Measurements from ENCODE around the gene TNFSF18.

- no peak for TF ChIP-seq CTCF (IDR thresholded peaks at IDR 0.05)
- TF ChIP-seq POLR2A (IDR thresholded peaks at IDR 0.05) = no peak
Observed at GRCh38 chr1:172991674-172992400, 58.9 kb downstream of the TNFSF18 start.

Measured in esophagus squamous epithelium (tissue), 4 donors.